ENCODE results near the gene CCDC154.
"Not testable (repeated sequence)": the region's sequence is repeated elsewhere in the genome, so short reads cannot be mapped to it uniquely, and the experiment has no call there.

The CCDC154 gene

GRCh38 chr16:1455190-1456171 is 11.1 kb upstream of the CCDC154 start:
- DNase-seq (ENCODE audit: low spot score) = no peak
- FAIRE-seq = no peak

- no peak for FAIRE-seq
- no peak for DNase-seq (ENCODE audit: low spot score)
Observed at GRCh38 chr16:1454561-1454960, 10.2 kb upstream of the CCDC154 start.

- no peak for FAIRE-seq
Observed at GRCh38 chr16:1453316-1453715, 9.0 kb upstream of the CCDC154 start.

GRCh38 chr16:1452530-1452929 is 8.2 kb upstream of the CCDC154 start:
- FAIRE-seq (no peak), DNase-seq (ENCODE audit: low spot score) (no peak)

More at GRCh38 chr16:1453316-1453715, 9.0 kb upstream of the CCDC154 start:
- DNase-seq (ENCODE audit: low spot score) = no peak

GRCh38 chr16:1451702-1452392 is 7.5 kb upstream of the CCDC154 start:
- DNase-seq (ENCODE audit: low spot score) (no peak), FAIRE-seq (no peak)

- no peak for DNase-seq (ENCODE audit: low spot score)
- FAIRE-seq = no peak
Observed at GRCh38 chr16:1450841-1451240, 6.5 kb upstream of the CCDC154 start.

GRCh38 chr16:1450218-1450617 is 5.9 kb upstream of the CCDC154 start:
- FAIRE-seq (no peak), DNase-seq (ENCODE audit: low spot score) (no peak)

GRCh38 chr16:1449201-1449788 is 4.9 kb upstream of the CCDC154 start:
- DNase-seq (ENCODE audit: low spot score) (no peak), FAIRE-seq (no peak)

GRCh38 chr16:1448536-1449116 is 4.3 kb upstream of the CCDC154 start:
- no peak for FAIRE-seq

GRCh38 chr16:1447965-1448364 is 3.6 kb upstream of the CCDC154 start:
- no peak for DNase-seq (ENCODE audit: low spot score)
- no peak for FAIRE-seq

More at GRCh38 chr16:1448536-1449116, 4.3 kb upstream of the CCDC154 start:
- no peak for DNase-seq (ENCODE audit: low spot score)

GRCh38 chr16:1446296-1447080 is 2.1 kb upstream of the CCDC154 start:
- DNase-seq (ENCODE audit: low spot score) (no peak), FAIRE-seq (no peak)

GRCh38 chr16:1445518-1446203 is 1.3 kb upstream of the CCDC154 start:
- FAIRE-seq (no peak), DNase-seq (ENCODE audit: low spot score) (no peak)

- no peak for FAIRE-seq
Observed at GRCh38 chr16:1444730-1445517, 568 bp upstream of the CCDC154 start.

GRCh38 chr16:1443403-1443973 is 868 bp downstream of the CCDC154 start:
- FAIRE-seq = no peak
- DNase-seq (ENCODE audit: low spot score) = no peak

More at GRCh38 chr16:1444730-1445517, 568 bp upstream of the CCDC154 start:
- no peak for DNase-seq (ENCODE audit: low spot score)

- FAIRE-seq (no peak), DNase-seq (ENCODE audit: low spot score) (no peak)
Observed at GRCh38 chr16:1442697-1443096, 1.7 kb downstream of the CCDC154 start.

GRCh38 chr16:1441391-1441829 is 2.9 kb downstream of the CCDC154 start:
- DNase-seq (ENCODE audit: low spot score) (no peak), FAIRE-seq (no peak)

- not testable (repeated sequence) for DNase-seq (ENCODE audit: low spot score); FAIRE-seq
Observed at GRCh38 chr16:1439699-1440074, 4.7 kb downstream of the CCDC154 start.

GRCh38 chr16:1439058-1439698 is 5.2 kb downstream of the CCDC154 start:
- FAIRE-seq = no peak
- no peak for DNase-seq (ENCODE audit: low spot score)
